Gastrocnemius medialis (tissue), 4 donors: Measurements from ENCODE around the gene TAPBPL.
A peak's percentile ranks its signal among the peaks of the same experiment; 100 is the strongest.

Source experiments
- POLR2A ChIP-seq, 2 donors: fragments of 450-650 bp; IDR thresholded peaks; one replicate each; pipeline ENCODE4 v1.6.1; 2017; ENCODE audit warnings: antibody characterized with exemption in 2 of 2, mild to moderate bottlenecking in 2 of 2, moderate library complexity in 2 of 2
- TF ChIP-seq, protein P1 (sequence below), 5 experiments: fragments of 450-650 bp in 3 of 5; fragments of 200-600 bp in 2 of 5; sonication (generic) in 2 of 5; IDR thresholded peaks in 4 of 5; conservative IDR thresholded peaks in 1 of 5; 1 replicate in 4 of 5; 2 replicates in 1 of 5; pipeline ENCODE4 v1.5.1; 2016 to 2019; ENCODE audit warnings: antibody characterized with exemption in 5 of 5, mild to moderate bottlenecking in 3 of 5, moderate library complexity in 3 of 5

DNA sequence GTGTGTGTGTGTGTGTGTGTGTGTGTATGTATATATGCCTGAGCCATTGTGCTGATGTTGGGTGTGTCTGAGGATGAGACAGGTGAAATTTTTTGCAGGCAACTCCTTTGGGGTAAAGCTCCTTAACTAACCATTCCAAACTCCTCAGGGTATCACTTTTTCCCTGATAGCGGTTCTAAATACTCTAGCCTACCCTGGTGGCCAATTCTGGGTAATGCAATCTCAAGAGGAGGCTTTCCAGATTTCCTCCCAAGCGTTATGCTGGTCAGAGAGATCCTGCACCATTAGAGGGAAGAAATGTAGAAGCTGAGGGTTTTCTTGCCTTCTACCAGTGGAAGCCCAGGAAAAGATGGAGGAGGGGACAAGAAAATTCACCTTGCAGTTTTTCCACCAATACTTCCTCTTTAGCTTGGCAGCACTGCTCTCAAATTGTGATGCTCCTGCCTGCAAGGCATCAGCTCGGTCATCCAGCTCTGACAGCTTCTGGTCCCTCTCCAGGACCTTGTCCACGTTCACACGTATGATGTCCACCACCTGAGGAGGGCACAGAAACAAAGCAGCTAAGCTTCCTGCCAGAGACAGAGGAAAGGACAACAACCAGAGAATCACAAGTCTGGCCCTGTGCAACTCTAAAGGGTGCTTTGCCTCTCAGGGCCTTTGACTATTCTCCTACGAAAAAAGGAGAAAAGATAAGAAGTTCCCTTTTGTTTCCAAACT is 13.8 kb downstream of the TAPBPL start:
- TF ChIP-seq POLR2A (IDR thresholded peaks at IDR 0.05) = no peak
- TF ChIP-seq, protein P1, sequence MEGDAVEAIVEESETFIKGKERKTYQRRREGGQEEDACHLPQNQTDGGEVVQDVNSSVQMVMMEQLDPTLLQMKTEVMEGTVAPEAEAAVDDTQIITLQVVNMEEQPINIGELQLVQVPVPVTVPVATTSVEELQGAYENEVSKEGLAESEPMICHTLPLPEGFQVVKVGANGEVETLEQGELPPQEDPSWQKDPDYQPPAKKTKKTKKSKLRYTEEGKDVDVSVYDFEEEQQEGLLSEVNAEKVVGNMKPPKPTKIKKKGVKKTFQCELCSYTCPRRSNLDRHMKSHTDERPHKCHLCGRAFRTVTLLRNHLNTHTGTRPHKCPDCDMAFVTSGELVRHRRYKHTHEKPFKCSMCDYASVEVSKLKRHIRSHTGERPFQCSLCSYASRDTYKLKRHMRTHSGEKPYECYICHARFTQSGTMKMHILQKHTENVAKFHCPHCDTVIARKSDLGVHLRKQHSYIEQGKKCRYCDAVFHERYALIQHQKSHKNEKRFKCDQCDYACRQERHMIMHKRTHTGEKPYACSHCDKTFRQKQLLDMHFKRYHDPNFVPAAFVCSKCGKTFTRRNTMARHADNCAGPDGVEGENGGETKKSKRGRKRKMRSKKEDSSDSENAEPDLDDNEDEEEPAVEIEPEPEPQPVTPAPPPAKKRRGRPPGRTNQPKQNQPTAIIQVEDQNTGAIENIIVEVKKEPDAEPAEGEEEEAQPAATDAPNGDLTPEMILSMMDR (IDR thresholded peaks at IDR 0.05 in 4 of 5, conservative IDR thresholded peaks at IDR 0.05 in 1 of 5) = peak; percentile 77 to 88 (median 80)
